ENCODE data around the gene C10orf95. TPM values are rescaled to one million over a fixed set of nuclear protein-coding genes. Genes with fewer than 3 reads are reported as not detected.

The C10orf95 gene
- total and polyA plus RNA-seq, 8 donors, result 0.46 to 8.0 (median 0.57) TPM; not detected in 4

DNA sequence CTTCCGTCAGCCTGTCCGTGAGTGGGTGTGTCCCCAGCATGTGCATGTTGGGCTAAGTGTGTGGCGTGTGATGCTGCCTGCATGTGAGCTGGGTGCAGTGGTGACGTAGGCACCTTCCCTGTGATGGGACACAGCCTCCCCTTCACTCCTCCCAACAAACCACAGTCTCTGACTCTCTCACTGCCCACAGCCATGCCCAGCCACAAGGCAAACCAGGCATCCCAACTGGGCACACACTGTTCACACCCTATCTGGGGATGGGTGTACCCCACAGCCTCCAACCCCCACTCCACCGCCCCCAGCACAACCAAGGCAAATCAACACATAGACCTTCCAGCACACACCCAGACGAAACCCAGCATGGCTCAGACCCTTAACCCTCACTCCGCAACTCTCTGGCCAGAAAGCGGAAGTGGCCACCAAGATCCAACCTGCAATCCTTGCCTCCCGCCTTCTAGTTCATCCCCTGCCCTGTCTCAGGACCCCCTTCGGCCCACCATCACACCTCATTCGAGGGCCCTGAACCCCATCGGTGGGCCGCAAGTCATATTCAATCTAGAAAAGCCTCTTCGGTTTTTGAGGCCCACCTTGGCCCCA, 43.1 kb downstream of the C10orf95 start:
- TF ChIP-seq EP300 (IDR thresholded peaks at IDR 0.05) (peak; percentile 94), POLR2AphosphoS5 (IDR thresholded peaks at IDR 0.05) (peak in 2 of 3 donors; percentile 45 to 56), POLR2A (IDR thresholded peaks at IDR 0.05) (no peak)
- TF ChIP-seq, protein P1, sequence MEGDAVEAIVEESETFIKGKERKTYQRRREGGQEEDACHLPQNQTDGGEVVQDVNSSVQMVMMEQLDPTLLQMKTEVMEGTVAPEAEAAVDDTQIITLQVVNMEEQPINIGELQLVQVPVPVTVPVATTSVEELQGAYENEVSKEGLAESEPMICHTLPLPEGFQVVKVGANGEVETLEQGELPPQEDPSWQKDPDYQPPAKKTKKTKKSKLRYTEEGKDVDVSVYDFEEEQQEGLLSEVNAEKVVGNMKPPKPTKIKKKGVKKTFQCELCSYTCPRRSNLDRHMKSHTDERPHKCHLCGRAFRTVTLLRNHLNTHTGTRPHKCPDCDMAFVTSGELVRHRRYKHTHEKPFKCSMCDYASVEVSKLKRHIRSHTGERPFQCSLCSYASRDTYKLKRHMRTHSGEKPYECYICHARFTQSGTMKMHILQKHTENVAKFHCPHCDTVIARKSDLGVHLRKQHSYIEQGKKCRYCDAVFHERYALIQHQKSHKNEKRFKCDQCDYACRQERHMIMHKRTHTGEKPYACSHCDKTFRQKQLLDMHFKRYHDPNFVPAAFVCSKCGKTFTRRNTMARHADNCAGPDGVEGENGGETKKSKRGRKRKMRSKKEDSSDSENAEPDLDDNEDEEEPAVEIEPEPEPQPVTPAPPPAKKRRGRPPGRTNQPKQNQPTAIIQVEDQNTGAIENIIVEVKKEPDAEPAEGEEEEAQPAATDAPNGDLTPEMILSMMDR (IDR thresholded peaks at IDR 0.05), result no peak
- no peaks in the 10 kb centered on the region for H3K9me3 ChIP-seq
- intact Hi-C loops (cut with DNase I; ENCODE audit: low total_unique reads), result no loop called here
- H3K27ac ChIP-seq, result peak overlapping the region in 4 of 5 donors; percentile 42 to 98 (median 72)
- H3K36me3 ChIP-seq, result peaks cover 0 to 3% (median 1%) of the 10 kb centered on the region in 4 donors
- DNase-seq, result peak in 1 of 2 donors; percentile 75
- H3K27me3 ChIP-seq, result peaks cover 14 to 72% (median 62%) of the 10 kb centered on the region in 3 donors
- 53 to 65% (median 57%) methylated on average over 10 to 14 of the region's 14 CpGs for WGBS, 5 donors
- H3K4me3 ChIP-seq, result peak overlapping the region; percentile 49 to 58 (median 55)
- peaks cover 14 to 50% (median 32%) of the 10 kb centered on the region in 4 donors for H3K4me1 ChIP-seq

- Histone ChIP-seq H3K36me3 (peaks cover 0 to 9% (median 8%) of the 10 kb centered on the region in 4 donors), H3K27ac (peak overlapping the region in 3 of 5 donors; percentile 67 to 98 (median 78)), H3K27me3 (peaks cover 14 to 65% (median 56%) of the 10 kb centered on the region in 3 donors), H3K4me1 (peaks cover 14 to 56% (median 32%) of the 10 kb centered on the region in 4 donors), H3K9me3 (no peaks in the 10 kb centered on the region), H3K4me3 (peak overlapping the region in 1 of 4 donors; percentile 55)
- 70 to 80% (median 78%) methylated on average over 8 to 13 of the region's 13 CpGs for WGBS, 5 donors
- TF ChIP-seq POLR2AphosphoS5 (IDR thresholded peaks at IDR 0.05) (peak in 2 of 3 donors; percentile 30 to 42), POLR2A (IDR thresholded peaks at IDR 0.05) (no peak), EP300 (IDR thresholded peaks at IDR 0.05) (peak; percentile 95)
- TF ChIP-seq, protein P1 (IDR thresholded peaks at IDR 0.05), result no peak
- peak in 1 of 2 donors; percentile 57 for DNase-seq
- intact Hi-C loops (cut with DNase I; ENCODE audit: low total_unique reads), result no loop called here
Observed at GRCh38 chr10:102407425-102408130, 43.8 kb downstream of the C10orf95 start.

DNA sequence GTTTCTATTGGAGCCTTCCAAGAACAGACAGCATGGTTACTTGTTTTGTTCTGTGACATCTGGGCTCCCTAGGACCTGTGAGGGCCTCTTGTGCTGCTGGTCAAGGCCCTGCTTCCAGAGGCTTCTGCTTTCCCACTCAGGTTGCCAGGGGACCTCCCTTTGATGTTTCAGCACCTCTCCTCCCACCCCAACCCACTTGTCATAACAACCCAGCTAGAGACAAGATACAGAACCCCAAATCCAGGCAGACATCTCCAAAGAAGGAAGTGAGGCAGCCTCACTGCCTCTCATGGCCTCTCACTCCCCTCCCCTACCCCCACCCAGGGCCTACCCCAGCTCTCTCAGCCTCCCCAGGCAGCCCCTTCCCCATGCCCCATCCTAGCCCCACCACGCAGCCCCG, 44.5 kb downstream of the C10orf95 start:
- TF ChIP-seq, protein P1 (IDR thresholded peaks at IDR 0.05), result no peak
- no peak for TF ChIP-seq POLR2A (IDR thresholded peaks at IDR 0.05)
- peak in 1 of 3 donors; percentile 29 for TF ChIP-seq POLR2AphosphoS5 (IDR thresholded peaks at IDR 0.05)
- peak; percentile 79 for TF ChIP-seq EP300 (IDR thresholded peaks at IDR 0.05)
- Histone ChIP-seq H3K9me3 (no peaks in the 10 kb centered on the region), H3K27me3 (peaks cover 12 to 58% (median 48%) of the 10 kb centered on the region in 3 donors), H3K36me3 (peaks cover 7 to 17% (median 15%) of the 10 kb centered on the region in 4 donors), H3K4me3 (no peak overlapping the region), H3K4me1 (peaks cover 14 to 61% (median 34%) of the 10 kb centered on the region in 4 donors), H3K27ac (peak overlapping the region in 3 of 5 donors; percentile 5 to 98 (median 78))
- DNase-seq, result peak in 1 of 2 donors; percentile 64
- WGBS, 5 donors, result 89 to 100% (median 94%) methylated on average over 2 of the region's 2 CpGs
- intact Hi-C loops (cut with DNase I; ENCODE audit: low total_unique reads), result no loop called here

DNA sequence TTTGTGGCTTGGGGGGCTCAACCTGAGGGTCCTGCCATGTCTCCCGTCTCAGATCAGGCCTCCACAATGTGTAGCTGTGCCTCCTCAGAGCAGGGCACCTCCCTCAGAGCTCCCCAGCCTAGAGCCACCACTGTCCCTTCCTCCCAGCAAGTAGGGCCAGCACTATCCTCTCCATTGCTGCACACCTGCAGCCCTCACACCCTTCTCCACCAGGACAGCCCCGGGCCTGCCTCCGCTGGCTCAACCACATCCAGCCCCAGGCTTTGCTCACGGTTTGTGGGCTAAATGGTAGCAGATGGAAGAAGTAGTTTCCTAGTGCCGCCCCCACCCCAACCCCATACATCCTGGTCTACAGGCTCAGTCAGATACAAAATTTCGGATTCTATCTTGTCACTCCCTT, 45.7 kb downstream of the C10orf95 start:
- Histone ChIP-seq H3K27ac (peak overlapping the region in 2 of 5 donors; percentile 78 to 98), H3K4me3 (no peak overlapping the region), H3K4me1 (peaks cover 11 to 57% (median 33%) of the 10 kb centered on the region in 4 donors), H3K27me3 (peaks cover 6 to 46% (median 36%) of the 10 kb centered on the region in 3 donors), H3K36me3 (peaks cover 17 to 29% (median 27%) of the 10 kb centered on the region in 4 donors), H3K9me3 (no peaks in the 10 kb centered on the region)
- WGBS, 5 donors, result 64 to 80% (median 76%) methylated on average over 6 of the region's 6 CpGs
- DNase-seq, result no peak
- intact Hi-C loops (cut with DNase I; ENCODE audit: low total_unique reads), result no loop called here
- TF ChIP-seq, protein P1 (IDR thresholded peaks at IDR 0.05), result no peak
- TF ChIP-seq POLR2AphosphoS5 (IDR thresholded peaks at IDR 0.05) (no peak), EP300 (IDR thresholded peaks at IDR 0.05) (no peak), POLR2A (IDR thresholded peaks at IDR 0.05) (no peak)
